Measurements from ENCODE around the gene FMO1.

The FMO1 gene

GRCh38 chr1:171243878-171244277, 4.4 kb upstream of the FMO1 start:
- no peak overlapping the region for H3K4me3 ChIP-seq
- no peak for TF ChIP-seq CTCF (IDR thresholded peaks at IDR 0.05)
- no peak for DNase-seq (ENCODE audit: low spot score)
- H3K27ac ChIP-seq, result no peak overlapping the region

- DNase-seq (ENCODE audit: low spot score), result no peak
- H3K27ac ChIP-seq, result no peak overlapping the region
- peak; percentile 23 for TF ChIP-seq CTCF (IDR thresholded peaks at IDR 0.05)
- H3K4me3 ChIP-seq, result no peak overlapping the region
These were observed 2.7 kb upstream of the FMO1 start for GRCh38 chr1:171245458-171246064.

- no peak for DNase-seq (ENCODE audit: low spot score)
- Histone ChIP-seq H3K27ac (no peak overlapping the region), H3K4me3 (no peak overlapping the region)
- TF ChIP-seq CTCF (IDR thresholded peaks at IDR 0.05), result no peak
These were observed 793 bp upstream of the FMO1 start for GRCh38 chr1:171247501-171247900.

GRCh38 chr1:171248841-171249240, 547 bp downstream of the FMO1 start:
- no peak for TF ChIP-seq CTCF (IDR thresholded peaks at IDR 0.05)
- H3K27ac ChIP-seq, result no peak overlapping the region
- DNase-seq (ENCODE audit: low spot score), result no peak
- no peak overlapping the region for H3K4me3 ChIP-seq

GRCh38 chr1:171250263-171250662, 2.0 kb downstream of the FMO1 start:
- no peak for DNase-seq (ENCODE audit: low spot score)
- no peak for TF ChIP-seq CTCF (IDR thresholded peaks at IDR 0.05)
- Histone ChIP-seq H3K27ac (no peak overlapping the region), H3K4me3 (no peak overlapping the region)

- peak; percentile 33 for TF ChIP-seq CTCF (IDR thresholded peaks at IDR 0.05)
- no peak for DNase-seq (ENCODE audit: low spot score)
- H3K27ac ChIP-seq, result peak overlapping the region in 1 of 2 donors; percentile 3
- H3K4me3 ChIP-seq, result peak overlapping the region; percentile 68
These were observed 3.0 kb downstream of the FMO1 start for GRCh38 chr1:171251042-171251951.

GRCh38 chr1:171251952-171252300, 3.6 kb downstream of the FMO1 start:
- no peak for DNase-seq (ENCODE audit: low spot score)
- no peak overlapping the region for H3K27ac ChIP-seq
- peak overlapping the region; percentile 68 for H3K4me3 ChIP-seq
- TF ChIP-seq CTCF (IDR thresholded peaks at IDR 0.05), result no peak

All from coronary artery (tissue), 2 donors.